ENCODE data around the gene PGAP6. TPM values are rescaled to one million over a fixed set of nuclear protein-coding genes. Genes with fewer than 3 reads are reported as not detected.

Gene PGAP6, protein sequence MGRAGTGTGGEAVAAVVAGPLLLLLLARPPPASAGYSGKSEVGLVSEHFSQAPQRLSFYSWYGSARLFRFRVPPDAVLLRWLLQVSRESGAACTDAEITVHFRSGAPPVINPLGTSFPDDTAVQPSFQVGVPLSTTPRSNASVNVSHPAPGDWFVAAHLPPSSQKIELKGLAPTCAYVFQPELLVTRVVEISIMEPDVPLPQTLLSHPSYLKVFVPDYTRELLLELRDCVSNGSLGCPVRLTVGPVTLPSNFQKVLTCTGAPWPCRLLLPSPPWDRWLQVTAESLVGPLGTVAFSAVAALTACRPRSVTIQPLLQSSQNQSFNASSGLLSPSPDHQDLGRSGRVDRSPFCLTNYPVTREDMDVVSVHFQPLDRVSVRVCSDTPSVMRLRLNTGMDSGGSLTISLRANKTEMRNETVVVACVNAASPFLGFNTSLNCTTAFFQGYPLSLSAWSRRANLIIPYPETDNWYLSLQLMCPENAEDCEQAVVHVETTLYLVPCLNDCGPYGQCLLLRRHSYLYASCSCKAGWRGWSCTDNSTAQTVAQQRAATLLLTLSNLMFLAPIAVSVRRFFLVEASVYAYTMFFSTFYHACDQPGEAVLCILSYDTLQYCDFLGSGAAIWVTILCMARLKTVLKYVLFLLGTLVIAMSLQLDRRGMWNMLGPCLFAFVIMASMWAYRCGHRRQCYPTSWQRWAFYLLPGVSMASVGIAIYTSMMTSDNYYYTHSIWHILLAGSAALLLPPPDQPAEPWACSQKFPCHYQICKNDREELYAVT
- 10 to 100 TPM; 10.6 to 36.2 (median 12.8) TPM for total RNA-seq

DNA sequence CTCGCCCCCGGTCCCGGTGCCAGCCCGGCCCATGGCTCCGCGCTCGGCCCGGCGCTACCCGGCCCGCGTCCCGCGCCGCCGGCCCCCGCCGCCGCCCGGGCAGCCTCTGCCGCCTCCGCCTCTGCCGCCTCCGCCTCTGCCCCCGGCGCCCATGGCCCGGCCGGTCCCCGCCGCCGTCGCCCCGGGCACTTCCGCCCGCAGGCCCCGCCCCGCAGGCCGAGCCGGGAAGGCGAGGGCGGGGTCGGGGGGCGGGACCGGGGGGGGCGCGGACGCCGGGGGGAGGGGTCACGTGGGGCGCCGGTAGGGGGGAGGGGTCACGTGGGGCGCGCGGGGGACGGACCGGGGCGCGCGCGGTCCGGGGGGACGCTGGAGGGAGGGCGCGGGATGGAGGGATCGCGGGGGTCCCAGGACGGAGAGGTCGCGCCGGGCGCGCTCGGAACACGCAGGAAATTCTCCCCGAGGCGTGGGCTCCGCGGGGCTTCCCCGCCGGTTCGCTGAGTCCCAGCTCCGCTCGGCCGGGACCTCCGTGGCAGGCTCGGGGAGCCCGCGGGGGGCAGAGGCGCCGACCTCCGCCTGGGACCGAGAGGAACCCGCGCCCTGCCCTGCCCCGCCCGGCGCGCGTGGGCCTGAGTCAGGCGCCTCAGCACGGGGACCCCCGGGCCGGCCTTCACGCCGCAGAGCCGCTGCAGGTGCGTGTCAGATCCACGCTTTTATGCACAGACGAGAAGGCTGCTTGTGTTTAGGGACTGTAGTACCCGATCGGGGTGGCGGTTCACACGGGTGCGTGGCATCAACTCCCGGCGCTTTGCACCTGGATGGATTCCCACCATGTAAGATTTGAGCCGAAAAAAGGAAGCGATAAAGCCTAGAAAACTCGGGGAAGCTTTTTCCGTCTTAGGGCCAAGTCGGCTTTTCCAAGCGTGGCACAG is at the start of gene PGAP6:
Gene PGAP6, minus strand, starts transcription at position 190 of the 929 bp plus-strand sequence. Its CDS starts 157 bp downstream, at position 33.
- Histone ChIP-seq H3K4me1 (no peaks in the 10 kb centered on the region), H3K9me3 (no peaks in the 10 kb centered on the region), H3K27ac (peak within 1 kb of the TSS; percentile 70 to 72), H3K27me3 (no peaks in the 10 kb centered on the region), H3K36me3 (no peaks in the 10 kb centered on the region), H3K4me3 (peak within 1 kb of the TSS; percentile 59 to 97)
- TF ChIP-seq POLR2A (IDR thresholded peaks at IDR 0.05) = peak in 1 of 2 donors; percentile 45
- TF ChIP-seq, protein P1, sequence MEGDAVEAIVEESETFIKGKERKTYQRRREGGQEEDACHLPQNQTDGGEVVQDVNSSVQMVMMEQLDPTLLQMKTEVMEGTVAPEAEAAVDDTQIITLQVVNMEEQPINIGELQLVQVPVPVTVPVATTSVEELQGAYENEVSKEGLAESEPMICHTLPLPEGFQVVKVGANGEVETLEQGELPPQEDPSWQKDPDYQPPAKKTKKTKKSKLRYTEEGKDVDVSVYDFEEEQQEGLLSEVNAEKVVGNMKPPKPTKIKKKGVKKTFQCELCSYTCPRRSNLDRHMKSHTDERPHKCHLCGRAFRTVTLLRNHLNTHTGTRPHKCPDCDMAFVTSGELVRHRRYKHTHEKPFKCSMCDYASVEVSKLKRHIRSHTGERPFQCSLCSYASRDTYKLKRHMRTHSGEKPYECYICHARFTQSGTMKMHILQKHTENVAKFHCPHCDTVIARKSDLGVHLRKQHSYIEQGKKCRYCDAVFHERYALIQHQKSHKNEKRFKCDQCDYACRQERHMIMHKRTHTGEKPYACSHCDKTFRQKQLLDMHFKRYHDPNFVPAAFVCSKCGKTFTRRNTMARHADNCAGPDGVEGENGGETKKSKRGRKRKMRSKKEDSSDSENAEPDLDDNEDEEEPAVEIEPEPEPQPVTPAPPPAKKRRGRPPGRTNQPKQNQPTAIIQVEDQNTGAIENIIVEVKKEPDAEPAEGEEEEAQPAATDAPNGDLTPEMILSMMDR (IDR thresholded peaks at IDR 0.05) = no peak
- DNase-seq = peak; percentile 54 to 59
- intact Hi-C loops (cut with DNase I; ENCODE audit: low total_unique reads) = no loop called here

DNA sequence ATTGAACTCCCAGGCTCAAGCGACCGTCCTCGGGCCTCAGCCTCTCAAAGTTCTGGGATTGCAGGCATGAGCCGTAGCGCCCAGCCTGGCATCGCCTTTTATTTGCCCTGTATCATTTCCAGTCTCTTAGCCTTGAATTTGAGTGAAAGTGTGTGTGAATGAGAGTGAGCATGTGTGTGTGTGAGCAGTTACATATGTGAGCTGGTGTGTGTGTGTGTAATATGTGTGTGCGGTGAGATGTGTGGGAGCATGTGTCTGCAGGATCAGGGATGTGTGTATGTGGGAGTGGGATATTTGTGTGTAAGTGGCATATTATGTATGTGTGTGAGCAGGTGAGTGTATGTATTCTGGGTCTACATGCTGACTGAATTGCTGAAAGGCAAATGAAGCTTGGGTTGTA is 49.1 kb upstream of the PGAP6 start:
- intact Hi-C loops (cut with DNase I; ENCODE audit: low total_unique reads) = no loop called here
- no peak for TF ChIP-seq POLR2A (IDR thresholded peaks at IDR 0.05)
- TF ChIP-seq, protein P1 (IDR thresholded peaks at IDR 0.05) = no peak
- H3K27ac ChIP-seq = no peak overlapping the region
- no peaks in the 10 kb centered on the region for H3K36me3 ChIP-seq
- H3K4me1 ChIP-seq = peaks cover 4 to 6% of the 10 kb centered on the region in 2 donors
- H3K9me3 ChIP-seq = no peaks in the 10 kb centered on the region
- no peak overlapping the region for H3K4me3 ChIP-seq
- no peak for DNase-seq
- H3K27me3 ChIP-seq = no peaks in the 10 kb centered on the region

GRCh38 chr16:427250-427649 is 45.5 kb upstream of the PGAP6 start:
- no peak overlapping the region for H3K27ac ChIP-seq
- H3K9me3 ChIP-seq = no peaks in the 10 kb centered on the region
- no peaks in the 10 kb centered on the region for H3K36me3 ChIP-seq
- DNase-seq = no peak
- no peaks in the 10 kb centered on the region for H3K27me3 ChIP-seq
- peak overlapping the region; percentile 53 to 54 for H3K4me3 ChIP-seq
- intact Hi-C loops (cut with DNase I; ENCODE audit: low total_unique reads) = no loop called here
- no peak for TF ChIP-seq POLR2A (IDR thresholded peaks at IDR 0.05)
- TF ChIP-seq, protein P1 (IDR thresholded peaks at IDR 0.05) = no peak
- H3K4me1 ChIP-seq = peaks cover 4 to 9% of the 10 kb centered on the region in 2 donors

- intact Hi-C loops (cut with DNase I; ENCODE audit: low total_unique reads) = no loop called here
- TF ChIP-seq, protein P1 (IDR thresholded peaks at IDR 0.05) = no peak
- TF ChIP-seq POLR2A (IDR thresholded peaks at IDR 0.05) = no peak
- H3K4me1 ChIP-seq = peaks cover 4 to 9% of the 10 kb centered on the region in 2 donors
- DNase-seq = no peak
- no peaks in the 10 kb centered on the region for H3K9me3 ChIP-seq
- H3K27ac ChIP-seq = no peak overlapping the region
- H3K27me3 ChIP-seq = no peaks in the 10 kb centered on the region
- no peaks in the 10 kb centered on the region for H3K36me3 ChIP-seq
- peak overlapping the region; percentile 53 to 54 for H3K4me3 ChIP-seq
These were observed 45.1 kb upstream of the PGAP6 start for GRCh38 chr16:426906-427249.
